ENCODE measurements around the gene PARD3. TPM values are rescaled to one million over a fixed set of nuclear protein-coding genes. Genes with fewer than 3 reads are reported as not detected.

PARD3 gene
- total RNA-seq, 1 donor from 2014 or later = 0.11 TPM

- intact Hi-C loops (cut with micrococcal nuclease) = no loop called here
- Mint-ChIP-seq H3K27me3 (no peaks in the 10 kb centered on the region), H3K36me3 (ENCODE audit: low read depth) (no peaks in the 10 kb centered on the region), H3K27ac (no peak overlapping the region), H3K9me3 (no peaks in the 10 kb centered on the region), H3K4me1 (no peaks in the 10 kb centered on the region), H3K4me3 (no peak overlapping the region)
- DNase-seq (no peak), ATAC-seq (ENCODE audit: low read depth) (no peak)
- POLR2A ChIA-PET = no interaction called here
- CTCF ChIA-PET = no interaction called here
- TF ChIP-seq CTCF (IDR thresholded peaks at IDR 0.05) = no peak
Observed at GRCh38 chr10:34260904-34261303, 554.2 kb downstream of the PARD3 start.

GRCh38 chr10:34256216-34256615 is 558.9 kb downstream of the PARD3 start:
- TF ChIP-seq CTCF (IDR thresholded peaks at IDR 0.05) = no peak
- POLR2A ChIA-PET = no interaction called here
- ATAC-seq (ENCODE audit: low read depth) = no peak

GRCh38 chr10:34255035-34255434 is 560.1 kb downstream of the PARD3 start:
- DNase-seq (no peak), ATAC-seq (ENCODE audit: low read depth) (no peak)
- POLR2A ChIA-PET = no interaction called here
- Mint-ChIP-seq H3K4me1 (no peaks in the 10 kb centered on the region), H3K9me3 (no peaks in the 10 kb centered on the region), H3K36me3 (ENCODE audit: low read depth) (no peaks in the 10 kb centered on the region), H3K27me3 (no peaks in the 10 kb centered on the region), H3K4me3 (no peak overlapping the region), H3K27ac (no peak overlapping the region)
- CTCF ChIA-PET = no interaction called here
- intact Hi-C loops (cut with micrococcal nuclease) = no loop called here
- no peak for TF ChIP-seq CTCF (IDR thresholded peaks at IDR 0.05)

More at GRCh38 chr10:34256216-34256615, 558.9 kb downstream of the PARD3 start:
- DNase-seq = no peak
- no peak overlapping the region for H3K27ac Mint-ChIP-seq
- H3K36me3 Mint-ChIP-seq (ENCODE audit: low read depth) = no peaks in the 10 kb centered on the region
- CTCF ChIA-PET = no interaction called here
- H3K27me3 Mint-ChIP-seq = no peaks in the 10 kb centered on the region
- H3K4me3 Mint-ChIP-seq = no peak overlapping the region
- intact Hi-C loops (cut with micrococcal nuclease) = no loop called here
- H3K9me3 Mint-ChIP-seq = no peaks in the 10 kb centered on the region
- no peaks in the 10 kb centered on the region for H3K4me1 Mint-ChIP-seq

DNA sequence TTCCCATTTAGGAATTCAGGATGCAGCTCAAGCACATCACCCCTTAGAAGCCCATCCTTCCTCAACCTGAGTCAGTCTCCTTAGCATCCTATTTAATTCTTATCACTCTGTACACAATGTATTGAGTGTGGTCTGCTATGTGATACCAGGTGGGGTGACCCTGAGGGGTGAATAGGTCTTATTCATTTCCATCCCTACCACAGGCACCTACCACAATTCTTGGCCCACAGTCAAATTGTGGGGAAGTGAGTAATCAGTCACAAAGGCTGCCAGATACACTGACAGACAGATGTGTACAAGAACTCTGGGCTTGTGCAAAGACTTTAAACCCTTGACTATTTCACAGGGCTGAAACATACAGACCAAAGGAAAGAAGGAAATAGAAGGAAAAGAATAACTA is 560.5 kb downstream of the PARD3 start:
- intact Hi-C loops (cut with micrococcal nuclease) = no loop called here
- H3K9me3 Mint-ChIP-seq = no peaks in the 10 kb centered on the region

GRCh38 chr10:34252111-34252510 is 563.0 kb downstream of the PARD3 start:
- POLR2A ChIA-PET = no interaction called here
- no peak for TF ChIP-seq CTCF (IDR thresholded peaks at IDR 0.05)
- no peaks in the 10 kb centered on the region for H3K9me3 Mint-ChIP-seq
- no peak for ATAC-seq (ENCODE audit: low read depth)
- DNase-seq = no peak
- H3K4me1 Mint-ChIP-seq = no peaks in the 10 kb centered on the region
- no peak overlapping the region for H3K27ac Mint-ChIP-seq
- CTCF ChIA-PET = no interaction called here
- no peak overlapping the region for H3K4me3 Mint-ChIP-seq
- no peaks in the 10 kb centered on the region for H3K36me3 Mint-ChIP-seq (ENCODE audit: low read depth)
- no peaks in the 10 kb centered on the region for H3K27me3 Mint-ChIP-seq
- intact Hi-C loops (cut with micrococcal nuclease) = no loop called here

More for the DNA sequence above, 560.5 kb downstream of the PARD3 start:
- Mint-ChIP-seq H3K27me3 (no peaks in the 10 kb centered on the region), H3K36me3 (ENCODE audit: low read depth) (no peaks in the 10 kb centered on the region), H3K4me1 (no peaks in the 10 kb centered on the region), H3K27ac (no peak overlapping the region), H3K4me3 (no peak overlapping the region)
- POLR2A ChIA-PET = no interaction called here
- ATAC-seq (ENCODE audit: low read depth) (no peak), DNase-seq (no peak)
- TF ChIP-seq CTCF (IDR thresholded peaks at IDR 0.05) = no peak
- CTCF ChIA-PET = no interaction called here

Measured in activated B cell treated with CpG ODN at 0.5 μM for 24 hours (primary cell).